ENCODE data around the gene HK1. TPM values are rescaled to one million over a fixed set of nuclear protein-coding genes. Genes with fewer than 3 reads are reported as not detected.
A peak's percentile ranks its signal among the peaks of the same experiment; 100 is the strongest.
"Not testable (repeated sequence)": the region's sequence is repeated elsewhere in the genome, so short reads cannot be mapped to it uniquely, and the experiment has no call there.

The HK1 gene
- polyA plus RNA-seq, 1 donor = 19.3 TPM

- WGBS (ENCODE audit: insufficient coverage, low lambda C conversion rate) = no CpG with 5 or more reads among the region's 8 CpGs
- H3K4me1 ChIP-seq (ENCODE audit: control insufficient read depth, insufficient read depth, low read length) = peaks cover 35% of the 10 kb centered on the region
- peak overlapping the region; percentile 34 for H3K4me3 ChIP-seq (ENCODE audit: low read length)
- peaks cover 26% of the 10 kb centered on the region for H3K27me3 ChIP-seq (ENCODE audit: control insufficient read depth, insufficient read depth, low read length)
- DNase-seq = peak; percentile 57 to 82
- H3K36me3 ChIP-seq (ENCODE audit: control insufficient read depth, insufficient read depth, low read length) = no peaks in the 10 kb centered on the region
- no peaks in the 10 kb centered on the region for H3K9me3 ChIP-seq (ENCODE audit: control insufficient read depth, low read depth, low read length)
- no peak overlapping the region for H3K27ac ChIP-seq (ENCODE audit: low read length)
Observed at GRCh38 chr10:69317626-69318105, 39.4 kb downstream of the HK1 start.

GRCh38 chr10:69318106-69318866 lies 40.0 kb downstream of the HK1 start:
- Histone ChIP-seq H3K4me3 (ENCODE audit: low read length) (peak overlapping the region; percentile 81), H3K27ac (ENCODE audit: low read length) (no peak overlapping the region), H3K4me1 (ENCODE audit: control insufficient read depth, insufficient read depth, low read length) (peaks cover 35% of the 10 kb centered on the region), H3K36me3 (ENCODE audit: control insufficient read depth, insufficient read depth, low read length) (no peaks in the 10 kb centered on the region), H3K27me3 (ENCODE audit: control insufficient read depth, insufficient read depth, low read length) (peaks cover 21% of the 10 kb centered on the region), H3K9me3 (ENCODE audit: control insufficient read depth, low read depth, low read length) (no peaks in the 10 kb centered on the region)
- DNase-seq = peak; percentile 83 to 90
- no CpG with 5 or more reads among the region's 90 CpGs for WGBS (ENCODE audit: insufficient coverage, low lambda C conversion rate)

GRCh38 chr10:69318867-69319727 lies 40.8 kb downstream of the HK1 start:
- H3K9me3 ChIP-seq (ENCODE audit: control insufficient read depth, low read depth, low read length) = no peaks in the 10 kb centered on the region
- WGBS (ENCODE audit: insufficient coverage, low lambda C conversion rate) = no CpG with 5 or more reads among the region's 73 CpGs
- peak overlapping the region; percentile 56 for H3K27ac ChIP-seq (ENCODE audit: low read length)
- peaks cover 35% of the 10 kb centered on the region for H3K4me1 ChIP-seq (ENCODE audit: control insufficient read depth, insufficient read depth, low read length)
- peak; percentile 55 to 74 for DNase-seq
- peak overlapping the region; percentile 81 for H3K4me3 ChIP-seq (ENCODE audit: low read length)
- H3K36me3 ChIP-seq (ENCODE audit: control insufficient read depth, insufficient read depth, low read length) = no peaks in the 10 kb centered on the region
- H3K27me3 ChIP-seq (ENCODE audit: control insufficient read depth, insufficient read depth, low read length) = peaks cover 21% of the 10 kb centered on the region

- DNase-seq = no peak
- Histone ChIP-seq H3K27me3 (ENCODE audit: control insufficient read depth, insufficient read depth, low read length) (peaks cover 21% of the 10 kb centered on the region), H3K9me3 (ENCODE audit: control insufficient read depth, low read depth, low read length) (no peaks in the 10 kb centered on the region), H3K4me1 (ENCODE audit: control insufficient read depth, insufficient read depth, low read length) (peaks cover 35% of the 10 kb centered on the region), H3K4me3 (ENCODE audit: low read length) (peak overlapping the region; percentile 81), H3K36me3 (ENCODE audit: control insufficient read depth, insufficient read depth, low read length) (no peaks in the 10 kb centered on the region), H3K27ac (ENCODE audit: low read length) (no peak overlapping the region)
- WGBS (ENCODE audit: insufficient coverage, low lambda C conversion rate) = no CpG with 5 or more reads among the region's 9 CpGs
Observed at GRCh38 chr10:69319841-69320316, 41.6 kb downstream of the HK1 start.

GRCh38 chr10:69320521-69320920 lies 42.2 kb downstream of the HK1 start:
- no peaks in the 10 kb centered on the region for H3K36me3 ChIP-seq (ENCODE audit: control insufficient read depth, insufficient read depth, low read length)
- H3K4me1 ChIP-seq (ENCODE audit: control insufficient read depth, insufficient read depth, low read length) = peaks cover 29% of the 10 kb centered on the region

GRCh38 chr10:69321039-69321715 lies 42.9 kb downstream of the HK1 start:
- no CpG with 5 or more reads among the region's 10 CpGs for WGBS (ENCODE audit: insufficient coverage, low lambda C conversion rate)
- Histone ChIP-seq H3K27ac (ENCODE audit: low read length) (no peak overlapping the region), H3K4me3 (ENCODE audit: low read length) (no peak overlapping the region), H3K4me1 (ENCODE audit: control insufficient read depth, insufficient read depth, low read length) (peaks cover 23% of the 10 kb centered on the region), H3K27me3 (ENCODE audit: control insufficient read depth, insufficient read depth, low read length) (peaks cover 21% of the 10 kb centered on the region), H3K9me3 (ENCODE audit: control insufficient read depth, low read depth, low read length) (no peaks in the 10 kb centered on the region), H3K36me3 (ENCODE audit: control insufficient read depth, insufficient read depth, low read length) (no peaks in the 10 kb centered on the region)
- DNase-seq = no peak

More at GRCh38 chr10:69320521-69320920, 42.2 kb downstream of the HK1 start:
- no peak overlapping the region for H3K27ac ChIP-seq (ENCODE audit: low read length)
- WGBS (ENCODE audit: insufficient coverage, low lambda C conversion rate) = no CpG with 5 or more reads among the region's 3 CpGs
- peaks cover 21% of the 10 kb centered on the region for H3K27me3 ChIP-seq (ENCODE audit: control insufficient read depth, insufficient read depth, low read length)
- DNase-seq = no peak
- no peak overlapping the region for H3K4me3 ChIP-seq (ENCODE audit: low read length)
- H3K9me3 ChIP-seq (ENCODE audit: control insufficient read depth, low read depth, low read length) = no peaks in the 10 kb centered on the region

- H3K36me3 ChIP-seq (ENCODE audit: control insufficient read depth, insufficient read depth, low read length) = no peaks in the 10 kb centered on the region
- H3K27me3 ChIP-seq (ENCODE audit: control insufficient read depth, insufficient read depth, low read length) = peaks cover 21% of the 10 kb centered on the region
- H3K9me3 ChIP-seq (ENCODE audit: control insufficient read depth, low read depth, low read length) = no peaks in the 10 kb centered on the region
- peaks cover 22% of the 10 kb centered on the region for H3K4me1 ChIP-seq (ENCODE audit: control insufficient read depth, insufficient read depth, low read length)
- no peak for DNase-seq
- H3K4me3 ChIP-seq (ENCODE audit: low read length) = no peak overlapping the region
- no peak overlapping the region for H3K27ac ChIP-seq (ENCODE audit: low read length)
- WGBS (ENCODE audit: insufficient coverage, low lambda C conversion rate) = no CpG with 5 or more reads among the region's 5 CpGs
Observed at GRCh38 chr10:69321865-69322264, 43.6 kb downstream of the HK1 start.

GRCh38 chr10:69322346-69322745 lies 44.0 kb downstream of the HK1 start:
- no CpG with 5 or more reads among the region's 7 CpGs for WGBS (ENCODE audit: insufficient coverage, low lambda C conversion rate)
- not testable (repeated sequence) for H3K36me3 ChIP-seq (ENCODE audit: control insufficient read depth, insufficient read depth, low read length); H3K9me3 ChIP-seq (ENCODE audit: control insufficient read depth, low read depth, low read length); H3K27ac ChIP-seq (ENCODE audit: low read length); H3K4me3 ChIP-seq (ENCODE audit: low read length); DNase-seq
- Histone ChIP-seq H3K27me3 (ENCODE audit: control insufficient read depth, insufficient read depth, low read length) (peaks cover 21% of the 10 kb centered on the region), H3K4me1 (ENCODE audit: control insufficient read depth, insufficient read depth, low read length) (peaks cover 18% of the 10 kb centered on the region)

GRCh38 chr10:69323622-69324021 lies 45.3 kb downstream of the HK1 start:
- no peak overlapping the region for H3K4me3 ChIP-seq (ENCODE audit: low read length)
- peaks cover 21% of the 10 kb centered on the region for H3K27me3 ChIP-seq (ENCODE audit: control insufficient read depth, insufficient read depth, low read length)
- no peak for DNase-seq
- H3K4me1 ChIP-seq (ENCODE audit: control insufficient read depth, insufficient read depth, low read length) = peaks cover 13% of the 10 kb centered on the region
- no CpG with 5 or more reads among the region's 2 CpGs for WGBS (ENCODE audit: insufficient coverage, low lambda C conversion rate)
- H3K9me3 ChIP-seq (ENCODE audit: control insufficient read depth, low read depth, low read length) = no peaks in the 10 kb centered on the region
- no peak overlapping the region for H3K27ac ChIP-seq (ENCODE audit: low read length)
- no peaks in the 10 kb centered on the region for H3K36me3 ChIP-seq (ENCODE audit: control insufficient read depth, insufficient read depth, low read length)

GRCh38 chr10:69324583-69324982 lies 46.3 kb downstream of the HK1 start:
- no peak for DNase-seq
- no peaks in the 10 kb centered on the region for H3K9me3 ChIP-seq (ENCODE audit: control insufficient read depth, low read depth, low read length)
- H3K36me3 ChIP-seq (ENCODE audit: control insufficient read depth, insufficient read depth, low read length) = no peaks in the 10 kb centered on the region
- 80% methylated on average over 1 of the region's 1 CpG for WGBS (ENCODE audit: insufficient coverage, low lambda C conversion rate)
- H3K27me3 ChIP-seq (ENCODE audit: control insufficient read depth, insufficient read depth, low read length) = peaks cover 18% of the 10 kb centered on the region
- H3K4me3 ChIP-seq (ENCODE audit: low read length) = no peak overlapping the region
- H3K4me1 ChIP-seq (ENCODE audit: control insufficient read depth, insufficient read depth, low read length) = peaks cover 5% of the 10 kb centered on the region
- H3K27ac ChIP-seq (ENCODE audit: low read length) = no peak overlapping the region
